ENCODE results near the gene SEPTIN3. TPM values are rescaled to one million over a fixed set of nuclear protein-coding genes. Genes with fewer than 3 reads are reported as not detected.

The SEPTIN3 gene
- under 1 TPM; 0.27 to 0.38 TPM for total RNA-seq

GRCh38 chr22:41969110-41969646 is at the start of gene SEPTIN3:
Gene SEPTIN3 (plus strand): TSS chr22:41969443. CDS start chr22:41971493, 2,050 bp downstream.
- H3K4me1 Mint-ChIP-seq = peaks cover 3% of the 10 kb centered on the region
- H3K36me3 Mint-ChIP-seq = no peaks in the 10 kb centered on the region
- H3K27me3 Mint-ChIP-seq = peaks cover 15% of the 10 kb centered on the region
- no peaks in the 10 kb centered on the region for H3K9me3 Mint-ChIP-seq
- no peak for DNase-seq
- H3K27ac Mint-ChIP-seq = no peak within 1 kb of the TSS
- no peak within 1 kb of the TSS for H3K4me3 Mint-ChIP-seq

GRCh38 chr22:41920271-41920976 is 48.8 kb upstream of the SEPTIN3 start:
- H3K9me3 Mint-ChIP-seq = no peaks in the 10 kb centered on the region
- peaks cover 30% of the 10 kb centered on the region for H3K4me1 Mint-ChIP-seq
- peaks cover 28% of the 10 kb centered on the region for H3K27me3 Mint-ChIP-seq
- peaks cover 3% of the 10 kb centered on the region for H3K36me3 Mint-ChIP-seq
- H3K4me3 Mint-ChIP-seq = no peak overlapping the region
- DNase-seq = no peak
- H3K27ac Mint-ChIP-seq = peak overlapping the region; percentile 16

- Mint-ChIP-seq H3K4me1 (peaks cover 28% of the 10 kb centered on the region), H3K27ac (no peak overlapping the region), H3K36me3 (peaks cover 3% of the 10 kb centered on the region), H3K27me3 (peaks cover 18% of the 10 kb centered on the region), H3K9me3 (no peaks in the 10 kb centered on the region), H3K4me3 (no peak overlapping the region)
- DNase-seq = no peak
These were observed 46.9 kb upstream of the SEPTIN3 start for GRCh38 chr22:41922328-41922727.

- H3K36me3 Mint-ChIP-seq = peaks cover 3% of the 10 kb centered on the region
- H3K9me3 Mint-ChIP-seq = no peaks in the 10 kb centered on the region
- no peak for DNase-seq
- no peak overlapping the region for H3K4me3 Mint-ChIP-seq
- H3K4me1 Mint-ChIP-seq = peaks cover 25% of the 10 kb centered on the region
- no peak overlapping the region for H3K27ac Mint-ChIP-seq
- peaks cover 18% of the 10 kb centered on the region for H3K27me3 Mint-ChIP-seq
These were observed 46.2 kb upstream of the SEPTIN3 start for GRCh38 chr22:41922940-41923594.

GRCh38 chr22:41923595-41924276 is 45.5 kb upstream of the SEPTIN3 start:
- no peak for DNase-seq
- Mint-ChIP-seq H3K4me3 (no peak overlapping the region), H3K9me3 (no peaks in the 10 kb centered on the region), H3K4me1 (peaks cover 25% of the 10 kb centered on the region), H3K27ac (no peak overlapping the region), H3K27me3 (peaks cover 18% of the 10 kb centered on the region), H3K36me3 (peaks cover 3% of the 10 kb centered on the region)

- peaks cover 20% of the 10 kb centered on the region for H3K4me1 Mint-ChIP-seq
- H3K9me3 Mint-ChIP-seq = no peaks in the 10 kb centered on the region
- DNase-seq = peak; percentile 86
- H3K27ac Mint-ChIP-seq = peak overlapping the region; percentile 42
- H3K4me3 Mint-ChIP-seq = peak overlapping the region; percentile 78
- H3K36me3 Mint-ChIP-seq = peaks cover 3% of the 10 kb centered on the region
- peaks cover 18% of the 10 kb centered on the region for H3K27me3 Mint-ChIP-seq
These were observed 43.3 kb upstream of the SEPTIN3 start for GRCh38 chr22:41925783-41926460.

- Mint-ChIP-seq H3K9me3 (no peaks in the 10 kb centered on the region), H3K27me3 (peaks cover 18% of the 10 kb centered on the region), H3K4me1 (peaks cover 23% of the 10 kb centered on the region), H3K27ac (no peak overlapping the region), H3K36me3 (peaks cover 5% of the 10 kb centered on the region), H3K4me3 (no peak overlapping the region)
- DNase-seq = no peak
These were observed 41.4 kb upstream of the SEPTIN3 start for GRCh38 chr22:41927813-41928212.

- no peaks in the 10 kb centered on the region for H3K9me3 Mint-ChIP-seq
- H3K27ac Mint-ChIP-seq = peak overlapping the region; percentile 72
- H3K4me1 Mint-ChIP-seq = peaks cover 23% of the 10 kb centered on the region
- peaks cover 18% of the 10 kb centered on the region for H3K27me3 Mint-ChIP-seq
- DNase-seq = no peak
- no peak overlapping the region for H3K4me3 Mint-ChIP-seq
- peaks cover 5% of the 10 kb centered on the region for H3K36me3 Mint-ChIP-seq
These were observed 40.4 kb upstream of the SEPTIN3 start for GRCh38 chr22:41928593-41929417.

GRCh38 chr22:41929418-41929810 is 39.8 kb upstream of the SEPTIN3 start:
- Mint-ChIP-seq H3K36me3 (peaks cover 5% of the 10 kb centered on the region), H3K4me3 (no peak overlapping the region), H3K9me3 (no peaks in the 10 kb centered on the region), H3K4me1 (peaks cover 23% of the 10 kb centered on the region), H3K27me3 (peaks cover 18% of the 10 kb centered on the region), H3K27ac (no peak overlapping the region)
- no peak for DNase-seq

GRCh38 chr22:41931701-41932269 is 37.5 kb upstream of the SEPTIN3 start:
- DNase-seq = no peak
- peaks cover 15% of the 10 kb centered on the region for H3K4me1 Mint-ChIP-seq
- H3K4me3 Mint-ChIP-seq = no peak overlapping the region
- H3K27ac Mint-ChIP-seq = no peak overlapping the region
- H3K27me3 Mint-ChIP-seq = peaks cover 8% of the 10 kb centered on the region
- peaks cover 9% of the 10 kb centered on the region for H3K36me3 Mint-ChIP-seq
- no peaks in the 10 kb centered on the region for H3K9me3 Mint-ChIP-seq

GRCh38 chr22:41932353-41932752 is 36.9 kb upstream of the SEPTIN3 start:
- peaks cover 3% of the 10 kb centered on the region for H3K27me3 Mint-ChIP-seq
- H3K36me3 Mint-ChIP-seq = peaks cover 12% of the 10 kb centered on the region
- peaks cover 15% of the 10 kb centered on the region for H3K4me1 Mint-ChIP-seq
- DNase-seq = no peak
- no peaks in the 10 kb centered on the region for H3K9me3 Mint-ChIP-seq
- no peak overlapping the region for H3K27ac Mint-ChIP-seq
- H3K4me3 Mint-ChIP-seq = no peak overlapping the region

GRCh38 chr22:41933411-41934177 is 35.6 kb upstream of the SEPTIN3 start:
- Mint-ChIP-seq H3K36me3 (peaks cover 17% of the 10 kb centered on the region), H3K27ac (no peak overlapping the region), H3K27me3 (no peaks in the 10 kb centered on the region), H3K9me3 (no peaks in the 10 kb centered on the region), H3K4me1 (peaks cover 10% of the 10 kb centered on the region), H3K4me3 (no peak overlapping the region)
- DNase-seq = no peak

- no peaks in the 10 kb centered on the region for H3K27me3 Mint-ChIP-seq
- H3K9me3 Mint-ChIP-seq = no peaks in the 10 kb centered on the region
- H3K4me1 Mint-ChIP-seq = peaks cover 6% of the 10 kb centered on the region
- DNase-seq = no peak
- H3K4me3 Mint-ChIP-seq = no peak overlapping the region
- H3K36me3 Mint-ChIP-seq = peaks cover 22% of the 10 kb centered on the region
- peak overlapping the region; percentile 71 for H3K27ac Mint-ChIP-seq
These were observed 34.8 kb upstream of the SEPTIN3 start for GRCh38 chr22:41934284-41935014.
